Panc1 (cell line): Measurements from ENCODE around the gene SCN9A. TPM values are rescaled to one million over a fixed set of nuclear protein-coding genes. Genes with fewer than 3 reads are reported as not detected.

Experiments
- ATAC-seq: fragments of 200-7000 bp; cut with Tn5 transposase; 2 replicates; pipeline ENCODE4 v1.9.1; 2020; ENCODE audit warnings: mild to moderate bottlenecking, moderate library complexity
- BruUV-seq: library from RNA; stranded (reverse); fragments of 400-500 nt; replicated peaks from 2 replicates; lab custom pipeline; 2021; lab: Mats Ljungman, UMichigan
- CTCF ChIA-PET: fragments of 300-600 bp; sonication (Branson Sonifier 250); formaldehyde crosslinking; loops from one replicate; lab custom pipeline; 2022; ENCODE audit warnings: antibody characterized with exemption; lab: Charles Lee
- POLR2A ChIA-PET: fragments of 300-600 bp; sonication (Branson Sonifier 250); formaldehyde crosslinking; loops from one replicate; lab custom pipeline; 2022; ENCODE audit warnings: antibody characterized with exemption; lab: Charles Lee
- DNase-seq: peaks from one replicate; pipeline ENCODE4 v3.0.0-alpha.2; 2010; ENCODE audit warnings: low read depth, low spot score
- H3K27ac ChIP-seq: 2 replicates; pipeline ENCODE4 v1.5.1; 2011; ENCODE audit warnings: mild to moderate bottlenecking, low read length, inconsistent platforms
- H3K27me3 ChIP-seq: fragments of 200-500 bp; sonication (Bioruptor generic); 2 replicates; pipeline ENCODE4 v1.6.0; 2014; ENCODE audit warnings: low read length, inconsistent platforms; ENCODE audit not compliant: control insufficient read depth, insufficient read depth
- H3K36me3 ChIP-seq: fragments of 200-500 bp; sonication (Bioruptor generic); 2 replicates; pipeline ENCODE4 v1.5.1; 2014; ENCODE audit warnings: inconsistent platforms, mild to moderate bottlenecking, low read length, moderate library complexity; ENCODE audit not compliant: control insufficient read depth, insufficient read depth
- H3K4me1 ChIP-seq: 2 replicates; pipeline ENCODE4 v1.5.1; 2011; ENCODE audit warnings: inconsistent platforms, mild to moderate bottlenecking, low read length, moderate library complexity; ENCODE audit not compliant: control insufficient read depth, insufficient read depth
- H3K4me3 ChIP-seq, 2 experiments: 2 replicates each; pipeline ENCODE4 v1.5.1; 2011 to 2012; ENCODE audit warnings: low read depth in 2 of 2, low read length in 2 of 2, mild to moderate bottlenecking in 2 of 2, inconsistent platforms in 1 of 2, moderate library complexity in 1 of 2
- H3K9me3 ChIP-seq: fragments of 200-500 bp; sonication (Bioruptor generic); 2 replicates; pipeline ENCODE4 v1.5.1; 2014; ENCODE audit warnings: low read depth, mild to moderate bottlenecking, inconsistent platforms, low read length, moderate library complexity; ENCODE audit not compliant: control insufficient read depth, insufficient read depth
- CTCF ChIP-seq: fragments of 450-650 bp; IDR thresholded peaks from 2 replicates; pipeline ENCODE4 v1.5.1; 2017; ENCODE audit warnings: mild to moderate bottlenecking
- POLR2AphosphoS5 ChIP-seq: IDR thresholded peaks from 2 replicates; pipeline ENCODE4 v1.6.1; 2012; ENCODE audit warnings: mild to moderate bottlenecking, low read depth, low read length, moderate library complexity
- SIN3A ChIP-seq: IDR thresholded peaks from 2 replicates; pipeline ENCODE4 v1.6.1; 2012; ENCODE audit warnings: low read depth, mild to moderate bottlenecking, low read length, moderate library complexity, borderline replicate concordance; ENCODE audit not compliant: insufficient read depth
- TCF7L2 ChIP-seq: IDR thresholded peaks from 2 replicates; pipeline ENCODE4 v1.6.1; 2011; ENCODE audit warnings: mild to moderate bottlenecking, low read depth, low read length, inconsistent platforms
- in situ Hi-C: cut with HindIII; loops from 2 replicates; pipeline ENCODE4 v1.10.0; 2016; ENCODE audit warnings: low sequenced_read_pairs, low pct_unique_long_range_greater_than_20kb
- intact Hi-C: fragments of 100-400 bp; cut with micrococcal nuclease; formaldehyde crosslinking; loops from one replicate; pipeline ENCODE4 v1.10.0; 2022; ENCODE audit not compliant: unreplicated experiment
- total RNA-seq: library from RNA; stranded (reverse); gene quantifications from one replicate; pipeline ENCODE4 v1.2.1, GENCODE V29; 2021; ENCODE audit not compliant: unreplicated experiment
- TF ChIP-seq, protein P1 (sequence below), 2 experiments: IDR thresholded peaks; 2 replicates each; pipeline ENCODE4 v1.6.1; 2011 to 2012; ENCODE audit warnings: low read depth in 2 of 2, control low read depth in 1 of 2, low read length in 1 of 2, mild to moderate bottlenecking in 1 of 2, moderate library complexity in 1 of 2; ENCODE audit not compliant: insufficient read depth in 1 of 2

The SCN9A gene
- total RNA-seq, 1 experiment from 2014 or later = 0.10 TPM

DNA sequence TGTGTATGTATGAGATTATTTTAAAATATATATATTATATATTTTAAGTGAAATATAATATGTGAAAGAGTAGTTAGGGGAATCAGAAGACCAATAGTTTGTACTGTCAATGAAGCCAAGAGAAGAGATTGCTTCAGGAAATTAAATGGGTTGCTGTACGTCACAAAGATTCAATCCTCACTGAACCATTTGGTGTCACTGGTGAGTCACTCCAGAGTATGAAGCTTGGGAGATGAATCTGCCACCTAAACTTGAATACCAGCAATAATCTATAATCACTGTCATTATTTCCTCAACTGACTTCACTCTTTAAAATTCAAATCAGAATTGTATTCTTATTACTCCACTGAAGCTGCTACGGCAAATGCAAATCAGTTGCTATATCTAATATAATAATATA is 41.9 kb upstream of the SCN9A start:
- Histone ChIP-seq H3K27me3 (no peaks in the 10 kb centered on the region), H3K27ac (no peak overlapping the region), H3K9me3 (no peaks in the 10 kb centered on the region), H3K36me3 (no peaks in the 10 kb centered on the region), H3K4me1 (no peaks in the 10 kb centered on the region), H3K4me3 (no peak overlapping the region)
- ChIA-PET POLR2A (no interaction called here), CTCF (interaction anchor here (0.7 kb wide), 1 partner anchor 496 kb away, joined by 14 read pairs; no protein-coding TSS in a partner anchor)
- intact Hi-C loops (loop anchor here (2.0 to 5.0 kb wide), 2 partner anchors 57 to 240 kb away; no protein-coding TSS in a partner anchor), in situ Hi-C loops (no loop called here)
- no peak for ATAC-seq
- DNase-seq = no peak
- no TSS peak for BruUV-seq
- TF ChIP-seq POLR2AphosphoS5 = no peak
- TF ChIP-seq CTCF = peak; percentile 22; the same call in 1 of the 2 replicates
- TF ChIP-seq SIN3A = no peak

GRCh38 chr2:166413255-166413654 is 37.5 kb upstream of the SCN9A start:
- intact Hi-C loops = no loop called here
- no TSS peak for BruUV-seq
- no peaks in the 10 kb centered on the region for H3K9me3 ChIP-seq
- ChIA-PET POLR2A (no interaction called here), CTCF (no interaction called here)
- DNase-seq = no peak
- no peaks in the 10 kb centered on the region for H3K4me1 ChIP-seq
- in situ Hi-C loops = no loop called here
- ATAC-seq = no peak
- H3K36me3 ChIP-seq = no peaks in the 10 kb centered on the region
- TF ChIP-seq SIN3A (no peak), POLR2AphosphoS5 (no peak), TCF7L2 (no peak), CTCF (no peak)
- TF ChIP-seq, protein P1, sequence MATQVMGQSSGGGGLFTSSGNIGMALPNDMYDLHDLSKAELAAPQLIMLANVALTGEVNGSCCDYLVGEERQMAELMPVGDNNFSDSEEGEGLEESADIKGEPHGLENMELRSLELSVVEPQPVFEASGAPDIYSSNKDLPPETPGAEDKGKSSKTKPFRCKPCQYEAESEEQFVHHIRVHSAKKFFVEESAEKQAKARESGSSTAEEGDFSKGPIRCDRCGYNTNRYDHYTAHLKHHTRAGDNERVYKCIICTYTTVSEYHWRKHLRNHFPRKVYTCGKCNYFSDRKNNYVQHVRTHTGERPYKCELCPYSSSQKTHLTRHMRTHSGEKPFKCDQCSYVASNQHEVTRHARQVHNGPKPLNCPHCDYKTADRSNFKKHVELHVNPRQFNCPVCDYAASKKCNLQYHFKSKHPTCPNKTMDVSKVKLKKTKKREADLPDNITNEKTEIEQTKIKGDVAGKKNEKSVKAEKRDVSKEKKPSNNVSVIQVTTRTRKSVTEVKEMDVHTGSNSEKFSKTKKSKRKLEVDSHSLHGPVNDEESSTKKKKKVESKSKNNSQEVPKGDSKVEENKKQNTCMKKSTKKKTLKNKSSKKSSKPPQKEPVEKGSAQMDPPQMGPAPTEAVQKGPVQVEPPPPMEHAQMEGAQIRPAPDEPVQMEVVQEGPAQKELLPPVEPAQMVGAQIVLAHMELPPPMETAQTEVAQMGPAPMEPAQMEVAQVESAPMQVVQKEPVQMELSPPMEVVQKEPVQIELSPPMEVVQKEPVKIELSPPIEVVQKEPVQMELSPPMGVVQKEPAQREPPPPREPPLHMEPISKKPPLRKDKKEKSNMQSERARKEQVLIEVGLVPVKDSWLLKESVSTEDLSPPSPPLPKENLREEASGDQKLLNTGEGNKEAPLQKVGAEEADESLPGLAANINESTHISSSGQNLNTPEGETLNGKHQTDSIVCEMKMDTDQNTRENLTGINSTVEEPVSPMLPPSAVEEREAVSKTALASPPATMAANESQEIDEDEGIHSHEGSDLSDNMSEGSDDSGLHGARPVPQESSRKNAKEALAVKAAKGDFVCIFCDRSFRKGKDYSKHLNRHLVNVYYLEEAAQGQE (IDR thresholded peaks at IDR 0.05; ENCODE audit: insufficient read depth in 1 of 2, low read depth in 2 of 2, low read length in 1 of 2) = no peak
- no peaks in the 10 kb centered on the region for H3K27me3 ChIP-seq
- H3K4me3 ChIP-seq = no peak overlapping the region
- no peak overlapping the region for H3K27ac ChIP-seq
